Spleen (tissue), 7 donors: ENCODE data around the gene CCNT2.

Source experiments
- CTCF ChIP-seq, 11 experiments: fragments of 200-600 bp in 7 of 11; fragments of 450-650 bp in 4 of 11; sonication (generic) in 4 of 11; IDR thresholded peaks in 8 of 11; conservative IDR thresholded peaks in 3 of 11; 1 replicate in 7 of 11; 2 replicates in 4 of 11; pipeline versions ENCODE4 v1.4.0 to v1.8.0; 2016 to 2021; ENCODE audit warnings: antibody characterized with exemption in 11 of 11, inconsistent platforms in 4 of 11, mild to moderate bottlenecking in 1 of 11
- POLR2A ChIP-seq, 3 donors: fragments of 450-650 bp; IDR thresholded peaks; one replicate each; pipeline ENCODE4 v1.5.1; 2017; ENCODE audit warnings: antibody characterized with exemption in 3 of 3, mild to moderate bottlenecking in 1 of 3
- POLR2AphosphoS5 ChIP-seq, 3 donors: sonication (generic); formaldehyde crosslinking; IDR thresholded peaks; one replicate each; pipeline ENCODE4 v1.5.1; 2017; ENCODE audit warnings: antibody characterized with exemption in 3 of 3
- donor health status: DM: no; HTN: no; CAD: no; lungs with moderate emphysema.
- donor health status: DM: no; HTN: no; CAD: no.
- donor health status: DM: no; HTN: no; CAD: no.

GRCh38 chr2:134883552-134884293 lies 34.9 kb upstream of the CCNT2 start:
- TF ChIP-seq CTCF (IDR thresholded peaks at IDR 0.05 in 8 of 11, conservative IDR thresholded peaks at IDR 0.05 in 3 of 11) (no peak), POLR2A (IDR thresholded peaks at IDR 0.05) (no peak), POLR2AphosphoS5 (IDR thresholded peaks at IDR 0.05) (no peak)
